COLO668 (cell line): ENCODE measurements around the gene PYGM.

Experiments
- DNase-seq: peaks from one replicate; lab custom pipeline; 2025; ENCODE audit not compliant: unreplicated experiment; lab: John Stamatoyannopoulos, UW

PYGM gene

GRCh38 chr11:64759722-64760719 lies at the start of gene PYGM:
TSS of gene PYGM (minus strand) at chr11:64759974. CDS start at chr11:64759898, 76 bp downstream.
- DNase-seq: no peak

- no peak for DNase-seq
Measured at GRCh38 chr11:64805481-64805880, 45.7 kb upstream of the PYGM start.

- DNase-seq: no peak
Measured at GRCh38 chr11:64804346-64805210, 44.8 kb upstream of the PYGM start.

GRCh38 chr11:64803846-64804345 lies 44.1 kb upstream of the PYGM start:
- DNase-seq: no peak

- DNase-seq: peak; percentile 94
Measured at GRCh38 chr11:64803158-64803845, 43.5 kb upstream of the PYGM start, which contains the start of gene MAP4K2. TSS of gene MAP4K2 (minus strand) at chr11:64803214. CDS start at chr11:64803149, 65 bp downstream.

GRCh38 chr11:64802370-64803157 lies 42.8 kb upstream of the PYGM start:
- DNase-seq: peak; percentile 39

GRCh38 chr11:64801561-64802369 lies 42.0 kb upstream of the PYGM start:
- peak; percentile 28 for DNase-seq

GRCh38 chr11:64801158-64801464 lies 41.3 kb upstream of the PYGM start:
- peak; percentile 69 for DNase-seq

- no peak for DNase-seq
Measured at GRCh38 chr11:64800303-64801157, 40.8 kb upstream of the PYGM start.

GRCh38 chr11:64799623-64800302 lies 40.0 kb upstream of the PYGM start:
- peak; percentile 30 for DNase-seq

GRCh38 chr11:64799256-64799622 lies 39.5 kb upstream of the PYGM start:
- DNase-seq: no peak

GRCh38 chr11:64796757-64797541 lies 37.2 kb upstream of the PYGM start:
- no peak for DNase-seq

GRCh38 chr11:64796047-64796756 lies 36.4 kb upstream of the PYGM start:
- DNase-seq: no peak

- DNase-seq: no peak
Measured at GRCh38 chr11:64794526-64794925, 34.8 kb upstream of the PYGM start.

- DNase-seq: no peak
Measured at GRCh38 chr11:64793271-64794160, 33.7 kb upstream of the PYGM start.
